H1 (cell line): ENCODE results near the gene NR1D2.

Source experiments
- EP300 ChIP-seq, 2 experiments: IDR thresholded peaks; 1 replicate in 1 of 2; 2 replicates in 1 of 2; pipeline ENCODE4 v1.6.1; 2011 to 2012; ENCODE audit warnings: low read depth in 2 of 2, low read length in 2 of 2, mild to moderate bottlenecking in 2 of 2, borderline replicate concordance in 1 of 2, inconsistent platforms in 1 of 2, moderate library complexity in 1 of 2
- SP1 ChIP-seq: IDR thresholded peaks from 2 replicates; pipeline ENCODE4 v1.6.1; 2011; ENCODE audit warnings: low read depth, low read length
- TF ChIP-seq, protein P1 (sequence below): IDR thresholded peaks from 2 replicates; pipeline ENCODE4 v1.6.1; 2011; ENCODE audit warnings: low read depth, mild to moderate bottlenecking, low read length; ENCODE audit not compliant: insufficient read depth

DNA sequence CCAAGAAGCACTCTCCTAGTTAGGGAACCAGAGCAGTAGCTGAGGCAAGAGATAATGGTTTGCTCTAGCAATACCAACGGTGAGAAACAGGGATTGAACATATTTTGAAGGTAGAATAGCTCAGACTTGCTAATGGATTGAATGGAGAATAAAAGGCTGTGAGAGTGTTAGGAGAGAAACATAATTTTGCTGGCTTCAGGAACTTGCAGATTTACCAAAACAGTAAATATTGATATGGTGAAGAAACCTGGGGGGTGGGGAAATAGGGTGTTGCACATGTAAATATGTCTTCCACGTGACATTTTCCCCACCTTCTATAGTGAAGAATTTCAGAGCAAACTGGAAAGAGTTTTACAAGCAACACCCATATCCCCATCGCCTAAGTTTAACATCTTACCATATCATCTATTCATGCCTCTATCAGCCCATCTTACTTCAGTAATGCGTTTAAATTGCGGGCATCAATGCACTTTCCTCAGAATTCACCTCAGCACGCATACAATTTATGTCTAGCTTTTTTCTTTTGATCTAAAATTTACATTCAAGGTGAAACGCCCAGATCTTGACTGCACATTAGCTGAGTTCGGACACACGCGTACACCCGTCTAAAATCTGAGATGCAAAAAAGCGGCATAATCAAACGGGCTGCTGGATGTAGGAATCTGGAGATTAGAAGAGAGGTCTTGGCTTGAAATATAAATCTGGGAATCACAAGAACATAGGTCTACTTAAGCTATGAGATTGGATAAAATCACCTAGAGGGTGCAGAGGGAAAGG lies 891 bp upstream of the NR1D2 start:
- TF ChIP-seq SP1 (0 out of 2 replicates have a peak, but pooled peaks have one; percentile 3), EP300 (IDR thresholded peaks at IDR 0.05; ENCODE audit: borderline replicate concordance in 1 of 2, low read depth in 2 of 2, low read length in 2 of 2) (no peak)
- TF ChIP-seq, protein P1, sequence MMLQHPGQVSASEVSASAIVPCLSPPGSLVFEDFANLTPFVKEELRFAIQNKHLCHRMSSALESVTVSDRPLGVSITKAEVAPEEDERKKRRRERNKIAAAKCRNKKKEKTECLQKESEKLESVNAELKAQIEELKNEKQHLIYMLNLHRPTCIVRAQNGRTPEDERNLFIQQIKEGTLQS: no peak
